GM18520 (cell line): Measurements from ENCODE around the gene TEKT5.

ENCODE experiments used
- ATAC-seq: cut with Tn5 transposase; IDR thresholded peaks from one replicate; pipeline ENCODE4 v1.9.1; 2021; ENCODE audit not compliant: unreplicated experiment

The TEKT5 gene

DNA sequence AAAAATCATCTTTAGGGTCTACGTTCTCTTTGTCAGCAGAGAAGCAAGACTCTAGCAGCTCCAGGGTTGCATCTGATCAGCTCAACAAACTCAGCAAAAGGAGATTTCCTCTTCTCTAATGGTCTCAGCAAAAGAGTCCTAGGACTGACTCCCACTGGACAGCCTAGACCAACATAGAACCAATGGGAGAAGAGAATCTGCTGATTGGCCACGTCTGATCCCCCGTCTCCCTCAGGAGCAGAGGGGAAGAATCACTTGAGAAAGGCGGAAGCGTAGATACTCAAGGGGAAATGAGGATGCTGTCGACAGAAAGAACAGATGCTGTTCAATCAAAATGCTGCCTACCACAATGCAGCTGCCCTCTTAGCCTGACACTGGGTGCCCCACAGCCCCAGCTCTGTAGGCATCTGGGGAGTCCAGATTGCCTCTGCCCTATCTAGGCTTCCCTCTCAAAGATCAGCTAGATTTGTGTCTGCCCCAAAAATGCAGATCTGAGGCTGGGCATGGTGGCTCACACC lies 82.8 kb downstream of the TEKT5 start:
- ATAC-seq = no peak

GRCh38 chr16:10610499-10611184 lies 84.1 kb downstream of the TEKT5 start:
- no peak for ATAC-seq

DNA sequence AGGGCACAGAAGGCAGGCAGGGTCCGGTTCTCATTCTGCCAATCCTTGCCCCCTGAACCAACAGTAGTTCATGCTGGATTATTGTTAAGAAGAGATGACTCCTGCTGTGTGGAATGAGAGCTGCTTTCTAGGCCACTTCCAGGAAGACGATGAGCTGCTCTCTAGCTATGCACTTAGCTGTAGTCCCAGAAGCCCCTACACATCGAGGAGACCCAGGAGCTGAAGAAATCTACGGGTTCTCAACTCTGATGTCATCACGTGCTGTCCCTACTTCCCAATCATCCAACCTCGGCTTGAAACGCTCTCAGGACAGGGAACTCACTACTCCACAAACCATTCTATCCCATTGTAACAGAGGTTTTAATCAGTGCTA lies 85.3 kb downstream of the TEKT5 start:
- ATAC-seq = no peak

DNA sequence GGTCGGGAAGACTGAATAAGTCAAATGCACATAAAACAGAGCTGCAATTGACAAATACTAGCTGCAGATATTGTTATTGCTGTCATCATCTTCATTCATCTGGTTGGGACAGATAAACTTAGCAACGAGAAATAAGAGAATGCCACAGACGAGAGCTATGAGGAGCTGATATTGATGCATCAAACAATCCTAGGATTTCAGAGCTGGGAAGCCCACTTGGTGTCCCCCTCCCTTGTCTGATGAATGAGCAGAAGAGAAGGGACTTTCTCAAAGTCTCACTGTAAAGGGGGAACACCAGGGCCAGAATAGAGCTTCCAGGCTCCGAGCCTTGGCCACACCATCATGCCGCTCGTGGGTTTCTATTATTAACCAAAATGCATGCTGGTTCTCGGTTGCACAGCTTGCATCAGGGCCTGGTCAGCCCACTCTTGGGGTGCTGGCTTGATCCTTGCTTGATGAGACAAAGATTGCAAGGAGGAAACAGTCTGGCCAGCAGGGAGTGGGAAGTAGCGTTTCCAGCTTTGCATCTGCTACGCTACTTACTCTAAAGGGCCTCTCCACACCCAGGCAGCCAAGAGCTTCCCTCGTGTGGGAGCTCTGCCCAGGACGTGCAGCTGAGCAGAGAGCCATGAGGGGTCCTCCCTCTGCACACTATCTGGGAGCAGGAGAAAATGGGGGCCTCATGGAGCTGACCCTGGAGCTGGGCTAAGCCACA lies 85.9 kb downstream of the TEKT5 start:
- no peak for ATAC-seq

DNA sequence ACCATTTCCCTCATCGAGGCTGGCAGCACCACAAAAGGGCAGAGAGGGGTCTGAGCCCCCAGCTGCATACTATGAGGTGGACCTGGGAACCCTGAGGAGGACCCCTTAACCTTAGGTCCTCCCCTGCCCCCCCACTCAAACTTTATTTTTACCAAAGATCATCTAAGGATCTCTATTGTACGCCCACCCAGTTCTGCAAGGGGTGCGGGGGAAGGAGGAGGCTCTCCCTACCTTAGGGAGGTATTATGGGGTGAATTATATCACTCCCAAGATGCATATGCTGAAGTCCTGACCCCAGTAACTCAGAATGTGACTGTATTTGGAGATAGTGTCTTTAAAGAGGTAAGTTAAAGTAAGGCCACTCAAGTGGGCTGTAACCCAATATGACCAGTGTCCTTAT lies 87.6 kb downstream of the TEKT5 start:
- no peak for ATAC-seq

DNA sequence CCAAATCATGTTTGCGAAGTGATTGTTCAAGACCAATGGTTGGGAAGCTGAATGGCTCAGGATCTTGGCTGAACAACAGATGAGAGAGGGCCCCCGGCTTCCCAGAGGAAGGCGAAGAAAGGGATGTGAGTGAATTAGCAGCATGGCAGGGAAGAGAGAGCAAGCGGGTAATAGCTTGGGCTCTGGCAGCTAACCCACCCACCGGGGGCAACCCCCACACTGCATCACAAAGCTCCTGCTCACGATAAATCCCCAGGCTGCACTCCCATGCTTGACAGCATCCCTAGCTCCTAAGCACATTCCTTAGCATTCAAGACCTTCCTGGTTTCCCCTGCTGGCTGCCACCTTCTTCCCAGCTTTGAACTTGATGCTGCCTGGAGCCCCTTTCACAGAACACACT lies 88.1 kb downstream of the TEKT5 start:
- no peak for ATAC-seq

DNA sequence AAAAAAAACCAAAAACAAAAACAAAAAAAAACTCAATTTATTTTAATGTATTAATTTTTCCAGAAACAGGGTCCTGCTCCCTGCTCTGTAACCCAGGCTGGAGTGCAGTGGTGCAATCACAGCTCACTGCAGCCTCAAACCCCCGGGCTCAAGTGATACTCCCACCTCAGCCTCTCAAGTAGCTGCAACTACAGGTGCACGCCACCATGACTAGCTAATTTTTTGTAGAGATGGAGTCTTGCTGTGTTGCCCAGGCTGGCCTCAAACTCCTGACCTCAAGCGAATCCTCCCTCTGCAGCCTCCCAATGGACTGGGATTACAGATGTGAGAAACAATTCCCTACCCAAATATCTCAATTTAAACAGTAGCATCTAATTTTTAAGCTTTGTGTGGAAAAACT lies 89.1 kb downstream of the TEKT5 start:
- ATAC-seq = no peak

- ATAC-seq = no peak
These were observed 93.0 kb downstream of the TEKT5 start for GRCh38 chr16:10601444-10602408.

DNA sequence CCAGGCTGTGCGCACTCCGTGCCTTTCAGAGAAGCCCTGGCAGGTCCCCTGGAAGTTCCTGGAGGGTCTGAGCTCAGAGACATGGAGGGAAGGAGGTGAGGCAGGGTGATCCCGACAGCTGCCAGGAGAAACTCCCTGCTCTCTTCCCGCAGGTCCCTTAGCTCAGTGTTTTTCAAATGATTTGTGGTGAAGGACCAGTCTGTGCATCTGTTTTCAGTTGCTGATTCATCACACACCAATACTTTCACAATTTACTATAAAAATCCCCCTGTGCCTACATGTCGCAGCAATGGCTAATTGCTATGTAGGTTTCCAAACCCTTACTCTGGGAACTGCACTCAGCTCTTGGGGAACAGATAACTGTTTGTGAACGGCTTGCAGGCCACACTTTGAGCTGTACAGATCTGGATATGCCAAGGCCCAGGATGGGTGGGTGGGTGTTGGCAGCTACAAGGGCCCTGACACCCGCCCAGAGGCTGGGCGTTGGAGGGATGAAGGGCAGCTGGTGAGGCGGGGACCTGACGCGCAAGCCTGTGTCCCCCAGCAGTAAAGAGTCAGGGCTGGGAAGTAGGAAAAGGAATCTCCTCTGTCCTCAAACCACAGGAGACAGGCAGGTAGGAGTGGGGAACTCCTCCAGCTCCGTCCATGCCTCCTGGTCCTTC lies 93.8 kb downstream of the TEKT5 start:
- ATAC-seq = no peak

GRCh38 chr16:10599626-10600025 lies 95.1 kb downstream of the TEKT5 start:
- no peak for ATAC-seq

DNA sequence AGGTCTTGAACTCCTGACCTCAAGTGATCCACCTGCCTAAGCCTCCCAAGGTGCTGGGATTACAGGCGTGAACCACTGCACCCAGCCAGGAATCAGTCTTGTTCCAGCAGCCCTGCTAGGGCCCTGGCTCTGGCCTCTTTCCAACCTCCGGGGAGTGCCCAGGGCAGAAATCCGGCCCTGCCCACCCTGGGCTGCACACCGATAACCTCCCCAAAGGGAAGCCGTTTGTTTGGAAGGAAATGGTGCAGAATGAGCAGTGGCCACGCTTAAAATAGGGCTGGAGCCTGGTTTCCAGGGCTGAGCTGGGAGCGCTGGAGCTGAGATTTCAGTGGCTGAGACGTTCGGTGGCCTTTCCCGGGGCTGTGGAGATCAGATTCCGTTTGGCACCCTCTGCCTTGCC lies 96.6 kb downstream of the TEKT5 start:
- ATAC-seq = no peak

- ATAC-seq = no peak
These were observed 97.5 kb downstream of the TEKT5 start for GRCh38 chr16:10597187-10597601.

DNA sequence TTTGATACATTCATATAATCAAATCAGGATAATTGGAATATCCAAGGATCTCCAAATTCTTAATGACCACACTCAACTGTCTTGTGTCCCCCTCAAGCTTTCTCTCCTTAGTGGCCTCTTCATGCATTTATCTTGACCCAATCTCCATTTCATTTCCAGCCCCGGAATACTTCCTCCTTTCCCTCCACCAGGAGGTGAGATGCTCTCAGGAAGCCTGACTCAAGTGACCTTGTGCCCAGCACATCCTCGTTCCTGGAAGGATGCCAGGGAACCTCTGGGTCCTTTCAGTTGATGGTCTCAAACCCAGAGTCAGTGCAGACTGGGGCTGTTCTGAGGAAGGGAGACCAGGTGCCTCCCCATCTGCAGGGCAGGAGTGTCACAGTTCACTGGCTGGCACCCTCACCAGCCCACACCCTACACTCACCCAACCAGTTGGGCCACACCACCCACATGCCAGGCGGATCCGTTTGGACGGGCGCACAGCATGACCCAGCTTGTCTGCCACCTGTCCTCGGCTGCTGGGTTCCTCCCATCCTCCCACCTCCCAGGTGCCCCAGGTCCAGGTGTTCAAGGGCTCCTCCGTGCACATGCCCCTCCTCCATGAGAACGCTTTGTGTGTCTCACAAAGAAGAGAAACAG lies 100.3 kb downstream of the TEKT5 start:
- no peak for ATAC-seq

GRCh38 chr16:10592611-10593010 lies 102.1 kb downstream of the TEKT5 start:
- no peak for ATAC-seq

GRCh38 chr16:10590342-10590741 lies 104.4 kb downstream of the TEKT5 start:
- no peak for ATAC-seq

GRCh38 chr16:10589109-10589508 lies 105.6 kb downstream of the TEKT5 start:
- no peak for ATAC-seq

- no peak for ATAC-seq
These were observed 107.1 kb downstream of the TEKT5 start for GRCh38 chr16:10587622-10588021.

DNA sequence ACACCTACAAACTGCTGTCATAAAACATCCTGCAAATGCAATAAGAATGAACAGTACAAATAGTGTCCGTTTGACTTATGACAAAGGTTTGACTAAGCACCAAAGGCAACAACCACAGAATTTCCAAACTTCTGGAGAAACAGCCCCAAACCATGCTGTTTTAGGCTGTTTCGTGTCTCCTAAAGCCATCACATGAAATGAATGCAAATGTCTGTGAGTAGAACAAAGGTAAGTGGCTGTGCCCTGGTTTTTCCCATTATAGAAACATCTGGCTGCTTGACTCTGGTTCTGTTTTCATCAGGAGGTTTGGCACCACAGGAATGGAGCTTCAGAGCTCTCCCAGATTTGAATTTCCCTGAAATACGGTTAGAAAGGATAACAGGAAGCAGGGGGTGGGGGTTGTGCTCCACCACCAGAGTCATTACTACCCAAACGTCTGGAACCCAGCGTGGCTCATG lies 109.7 kb downstream of the TEKT5 start:
- no peak for ATAC-seq

DNA sequence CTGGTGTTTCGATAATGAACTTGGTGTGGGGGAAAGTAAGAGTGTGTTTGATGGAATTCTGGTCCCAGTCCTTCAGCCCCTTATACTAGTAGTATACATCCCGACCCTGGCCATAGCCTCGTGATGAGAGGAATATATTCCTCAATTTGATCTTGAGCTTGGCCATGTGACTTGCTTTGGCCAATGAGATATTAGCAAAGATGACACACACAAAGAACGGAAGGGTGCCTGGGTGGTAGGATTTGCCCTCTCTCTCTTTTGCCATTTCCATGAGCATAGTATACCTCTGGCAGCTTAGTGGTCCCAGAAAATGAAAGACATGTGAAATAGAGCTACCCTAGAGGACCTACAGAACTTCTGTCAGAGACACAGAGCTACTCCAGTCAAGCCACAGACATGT lies 111.5 kb downstream of the TEKT5 start:
- no peak for ATAC-seq

GRCh38 chr16:10581507-10581906 lies 113.2 kb downstream of the TEKT5 start:
- ATAC-seq = no peak
